WERI-Rb-1 (cell line): ENCODE data around the gene KRTAP4-9.
"Not testable (repeated sequence)": the region's sequence is repeated elsewhere in the genome, so short reads cannot be mapped to it uniquely, and the experiment has no call there.

Experiments used
- DNase-seq: peaks from one replicate; pipeline ENCODE4 v3.0.0-alpha.2; 2020
- H3K27ac ChIP-seq: fragments of 250-450 bp; sonication (Bioruptor Pico); 2 replicates; pipeline ENCODE4 v1.5.1; 2020; ENCODE audit warnings: mild to moderate bottlenecking, moderate library complexity
- H3K27me3 ChIP-seq: fragments of 250-450 bp; sonication (Bioruptor Pico); 2 replicates; pipeline ENCODE4 v1.5.1; 2021; ENCODE audit warnings: mild to moderate bottlenecking, low read depth, moderate library complexity; ENCODE audit not compliant: insufficient read depth, severe bottlenecking
- H3K36me3 ChIP-seq: fragments of 250-450 bp; sonication (Bioruptor Pico); 2 replicates; pipeline ENCODE4 v1.5.1; 2020; ENCODE audit warnings: mild to moderate bottlenecking, moderate library complexity
- H3K4me3 ChIP-seq: 2 replicates; pipeline ENCODE4 v1.5.1; 2011; ENCODE audit warnings: low read depth, mild to moderate bottlenecking, control low read depth, low read length
- H3K9me3 ChIP-seq: fragments of 250-450 bp; sonication (Bioruptor Pico); 2 replicates; pipeline ENCODE4 v1.5.1; 2021; ENCODE audit warnings: mild to moderate bottlenecking, moderate library complexity; ENCODE audit not compliant: severe bottlenecking
- CTCF ChIP-seq: IDR thresholded peaks from 2 replicates; pipeline ENCODE4 v1.5.1; 2011; ENCODE audit warnings: low read depth, mild to moderate bottlenecking, control low read depth, inconsistent platforms, low read length

Gene KRTAP4-9

DNA sequence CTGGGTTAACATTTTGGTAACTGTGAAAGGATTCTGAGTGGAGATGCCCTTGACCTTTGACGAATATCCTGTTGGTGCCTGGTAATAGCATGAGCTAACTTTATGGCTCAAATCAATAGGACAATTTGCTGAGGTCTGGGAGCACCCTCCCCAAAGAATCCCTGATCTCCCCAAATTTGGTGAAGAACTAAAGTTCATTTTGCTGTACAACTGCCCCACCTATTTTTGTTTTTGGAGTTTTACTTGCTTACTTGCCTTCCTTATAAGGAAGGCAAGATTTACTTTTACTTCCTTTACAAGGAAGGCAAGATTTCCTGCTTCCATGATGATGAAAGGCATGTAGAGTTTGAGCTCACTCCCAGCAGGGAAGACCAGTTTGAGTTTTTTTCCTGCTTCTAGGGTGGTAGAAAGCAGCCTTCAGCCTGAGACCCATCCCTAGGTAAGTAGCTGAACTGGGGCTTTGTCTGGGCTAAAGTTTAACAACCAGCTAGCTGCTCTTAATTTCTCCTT lies 2.8 kb downstream of the KRTAP4-9 start:
- Histone ChIP-seq H3K27me3 (peaks cover 28% of the 10 kb centered on the region), H3K27ac (no peak overlapping the region), H3K36me3 (no peaks in the 10 kb centered on the region), H3K9me3 (peaks cover 14% of the 10 kb centered on the region), H3K4me3 (no peak overlapping the region)
- no peak for TF ChIP-seq CTCF
- DNase-seq, result no peak

- H3K27ac ChIP-seq, H3K36me3 ChIP-seq, DNase-seq, H3K4me3 ChIP-seq: not testable (repeated sequence)
- H3K9me3 ChIP-seq, result peaks cover 20% of the 10 kb centered on the region
- peaks cover 33% of the 10 kb centered on the region for H3K27me3 ChIP-seq
Measured at GRCh38 chr17:41108728-41109386, 3.7 kb downstream of the KRTAP4-9 start.

GRCh38 chr17:41111151-41111885 lies 6.1 kb downstream of the KRTAP4-9 start:
- no peaks in the 10 kb centered on the region for H3K36me3 ChIP-seq
- H3K27ac ChIP-seq, result no peak overlapping the region
- peaks cover 22% of the 10 kb centered on the region for H3K9me3 ChIP-seq
- no peak for DNase-seq
- peaks cover 45% of the 10 kb centered on the region for H3K27me3 ChIP-seq
- no peak overlapping the region for H3K4me3 ChIP-seq
- no peak for TF ChIP-seq CTCF

GRCh38 chr17:41116297-41116696 lies 11.1 kb downstream of the KRTAP4-9 start:
- TF ChIP-seq CTCF, result no peak
- no peak overlapping the region for H3K27ac ChIP-seq
- no peaks in the 10 kb centered on the region for H3K36me3 ChIP-seq
- peaks cover 18% of the 10 kb centered on the region for H3K9me3 ChIP-seq
- H3K27me3 ChIP-seq, result peaks cover 42% of the 10 kb centered on the region
- no peak for DNase-seq
- H3K4me3 ChIP-seq, result no peak overlapping the region

GRCh38 chr17:41117846-41118386 lies 12.7 kb downstream of the KRTAP4-9 start, which contains the start of gene KRTAP4-11:
Gene KRTAP4-11, minus strand, starts transcription at chr17:41118373. Its CDS starts 58 bp downstream, at chr17:41118315.
- H3K36me3 ChIP-seq, H3K27ac ChIP-seq, H3K4me3 ChIP-seq, DNase-seq: not testable (repeated sequence)
- peaks cover 14% of the 10 kb centered on the region for H3K9me3 ChIP-seq
- H3K27me3 ChIP-seq, result peaks cover 53% of the 10 kb centered on the region

- H3K4me3 ChIP-seq, result no peak overlapping the region
- DNase-seq, result no peak
- no peak overlapping the region for H3K27ac ChIP-seq
- no peak for TF ChIP-seq CTCF
- H3K27me3 ChIP-seq, result peaks cover 53% of the 10 kb centered on the region
- H3K9me3 ChIP-seq, result peaks cover 7% of the 10 kb centered on the region
- no peaks in the 10 kb centered on the region for H3K36me3 ChIP-seq
Measured at GRCh38 chr17:41118721-41119120, 13.5 kb downstream of the KRTAP4-9 start.

DNA sequence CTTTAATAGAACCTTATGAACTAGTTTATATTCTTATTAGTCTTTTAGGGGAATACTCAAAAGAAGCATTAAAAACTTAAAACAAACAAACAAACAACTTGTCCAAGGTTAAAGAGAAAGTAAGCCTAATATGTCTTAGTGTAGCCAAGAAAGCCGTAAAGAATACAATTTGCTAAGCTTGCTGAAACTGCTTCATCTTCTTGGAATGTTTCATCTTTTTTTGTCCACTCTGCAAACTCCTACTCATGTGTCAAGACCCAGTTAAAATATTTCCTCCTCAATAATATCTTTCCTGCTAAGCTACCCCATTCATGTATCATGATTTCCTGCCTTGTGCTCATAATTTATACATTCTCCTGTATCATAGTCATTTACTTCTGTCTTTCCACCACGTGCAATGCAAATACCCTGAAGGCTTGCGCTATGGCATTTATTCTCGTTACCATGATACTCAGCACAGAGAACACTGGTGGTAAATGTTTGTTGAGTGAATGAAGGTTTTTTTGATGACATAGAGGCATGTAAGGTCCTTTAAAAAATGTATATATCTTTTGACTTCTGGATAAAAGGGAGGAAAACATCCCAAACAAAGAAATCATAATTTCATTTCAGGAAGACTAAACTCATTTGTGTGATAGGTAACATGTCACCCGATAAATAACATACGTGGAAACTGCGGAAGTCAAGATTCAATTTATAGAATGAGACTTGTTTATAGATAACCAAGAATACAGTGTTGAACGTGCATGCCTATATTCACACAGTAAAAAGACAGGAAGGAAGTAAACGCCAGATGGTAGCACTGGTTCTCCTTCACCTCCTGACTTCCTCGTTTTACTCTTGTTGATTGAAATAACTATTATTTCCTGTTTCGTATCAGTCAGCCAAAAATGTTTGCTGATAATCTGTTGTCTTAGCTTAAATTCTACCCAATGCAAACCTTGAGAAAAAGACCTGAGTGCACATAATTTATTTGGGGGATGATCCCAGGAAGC lies 14.8 kb downstream of the KRTAP4-9 start:
- not testable (repeated sequence) for DNase-seq, H3K4me3 ChIP-seq, H3K27ac ChIP-seq, H3K36me3 ChIP-seq, H3K9me3 ChIP-seq
- H3K27me3 ChIP-seq, result peaks cover 53% of the 10 kb centered on the region
